ENCODE data around the gene FAM241B.

The FAM241B gene

GRCh38 chr10:69649786-69650550 is 19.9 kb downstream of the FAM241B start:
- no peak for DNase-seq (ENCODE audit: low read depth)

DNA sequence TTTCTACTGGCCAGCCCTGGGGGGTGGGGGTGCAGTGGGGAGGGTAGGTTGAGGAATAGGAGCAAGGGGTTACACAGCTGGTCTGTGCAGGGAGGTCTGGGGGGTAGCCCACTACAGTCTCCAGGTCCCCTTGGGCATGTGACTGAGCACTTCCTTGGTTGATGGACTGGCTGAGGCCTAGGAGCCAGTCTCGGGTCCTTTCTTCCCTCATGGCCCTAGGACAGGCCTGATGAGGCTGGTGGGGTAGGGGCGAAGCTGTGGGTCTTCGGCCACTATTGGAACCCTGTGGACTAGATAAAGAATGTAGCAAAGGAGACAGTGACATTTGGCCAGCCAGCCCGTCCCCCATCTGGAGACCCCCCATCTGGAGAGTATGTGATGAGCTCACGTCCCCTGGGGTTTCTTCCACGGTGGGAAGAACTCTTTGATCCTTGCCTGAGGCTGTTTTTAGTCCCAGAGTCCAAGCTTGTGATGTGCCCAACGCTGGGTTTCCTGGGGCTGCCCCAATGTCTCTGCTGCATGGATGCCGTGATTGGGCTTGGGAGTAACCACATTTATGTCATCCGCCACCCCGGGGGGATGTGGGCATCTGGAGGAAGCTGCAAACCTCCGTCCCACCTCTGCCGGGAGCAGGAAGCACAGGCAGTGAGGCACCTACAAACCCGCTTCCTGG is 20.7 kb downstream of the FAM241B start:
- no peak for DNase-seq (ENCODE audit: low read depth)

DNA sequence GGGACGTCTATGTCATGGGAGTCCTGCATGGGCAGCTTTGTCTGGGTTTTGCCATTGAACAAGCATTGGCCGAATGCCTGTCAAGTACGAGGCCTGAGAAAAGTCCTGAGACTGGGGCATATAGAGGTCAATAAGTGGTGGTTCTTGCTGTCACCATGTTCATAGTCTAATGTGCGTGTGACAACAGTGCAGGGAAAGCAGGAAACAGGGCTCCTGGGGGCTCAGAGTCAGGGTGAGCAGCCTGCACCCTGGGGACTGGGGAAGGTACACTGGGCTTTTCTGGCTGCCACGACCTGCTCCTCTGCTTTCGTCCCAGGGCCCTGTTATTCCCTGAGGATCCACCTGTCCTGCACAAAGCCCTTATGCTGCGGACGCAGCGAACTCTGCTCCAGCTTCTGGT is 21.3 kb downstream of the FAM241B start:
- DNase-seq (ENCODE audit: low read depth): no peak

DNA sequence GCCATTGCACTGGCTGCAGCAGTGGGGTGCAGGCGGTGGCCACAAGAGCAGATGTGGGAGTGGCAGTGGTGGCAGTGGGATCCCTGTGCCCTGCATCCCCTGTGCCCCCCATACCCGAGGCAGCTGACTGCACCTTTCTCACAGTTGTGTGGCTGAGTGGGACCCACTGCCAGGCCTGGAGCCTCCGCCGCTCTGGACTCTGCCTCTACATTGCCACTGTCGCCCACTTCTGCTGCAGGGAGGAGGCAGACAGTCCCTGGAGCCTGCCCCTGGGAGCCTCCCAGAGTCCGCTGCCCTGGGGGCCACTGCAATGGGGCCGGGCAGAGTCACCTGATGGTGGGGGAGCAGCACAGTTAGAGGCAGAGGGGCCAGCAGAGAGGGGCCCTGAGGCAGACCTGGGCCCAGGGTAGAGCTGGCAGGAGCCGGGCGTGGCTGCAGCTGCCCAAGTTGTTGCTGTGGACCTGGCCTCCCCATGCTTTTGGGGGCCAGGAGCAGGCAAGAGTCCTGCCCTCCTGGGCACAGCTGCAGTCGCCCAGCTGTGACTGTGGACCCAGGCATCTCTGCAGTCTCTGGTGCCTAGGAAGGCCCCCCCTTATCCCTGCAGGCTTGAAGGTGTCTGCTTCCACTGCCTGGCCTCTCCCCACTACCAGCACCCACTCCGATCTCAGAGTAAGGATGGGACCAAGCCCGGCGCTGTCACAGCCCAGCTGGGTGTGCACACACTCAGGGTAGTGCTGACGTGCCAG is 22.2 kb downstream of the FAM241B start:
- DNase-seq (ENCODE audit: low read depth): no peak

DNA sequence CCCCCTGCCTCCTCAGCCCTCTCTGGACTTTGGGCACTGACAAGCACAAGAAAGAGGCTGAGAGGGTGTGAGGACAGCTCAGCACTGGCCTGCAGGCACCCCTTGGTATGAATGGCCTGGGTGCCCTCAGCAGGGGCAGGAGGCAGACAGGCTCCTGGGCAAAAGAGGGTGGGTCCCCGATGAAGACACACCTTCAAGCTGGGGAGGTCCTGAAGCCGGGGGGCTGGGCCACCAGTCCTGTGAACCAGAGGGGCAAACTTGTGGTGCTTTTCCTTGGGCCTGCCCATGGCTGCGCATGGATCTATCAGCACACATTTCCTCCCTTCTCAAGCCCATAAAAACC is 22.8 kb downstream of the FAM241B start:
- no peak for DNase-seq (ENCODE audit: low read depth)

GRCh38 chr10:69653561-69653960 is 23.5 kb downstream of the FAM241B start:
- DNase-seq (ENCODE audit: low read depth): no peak

DNA sequence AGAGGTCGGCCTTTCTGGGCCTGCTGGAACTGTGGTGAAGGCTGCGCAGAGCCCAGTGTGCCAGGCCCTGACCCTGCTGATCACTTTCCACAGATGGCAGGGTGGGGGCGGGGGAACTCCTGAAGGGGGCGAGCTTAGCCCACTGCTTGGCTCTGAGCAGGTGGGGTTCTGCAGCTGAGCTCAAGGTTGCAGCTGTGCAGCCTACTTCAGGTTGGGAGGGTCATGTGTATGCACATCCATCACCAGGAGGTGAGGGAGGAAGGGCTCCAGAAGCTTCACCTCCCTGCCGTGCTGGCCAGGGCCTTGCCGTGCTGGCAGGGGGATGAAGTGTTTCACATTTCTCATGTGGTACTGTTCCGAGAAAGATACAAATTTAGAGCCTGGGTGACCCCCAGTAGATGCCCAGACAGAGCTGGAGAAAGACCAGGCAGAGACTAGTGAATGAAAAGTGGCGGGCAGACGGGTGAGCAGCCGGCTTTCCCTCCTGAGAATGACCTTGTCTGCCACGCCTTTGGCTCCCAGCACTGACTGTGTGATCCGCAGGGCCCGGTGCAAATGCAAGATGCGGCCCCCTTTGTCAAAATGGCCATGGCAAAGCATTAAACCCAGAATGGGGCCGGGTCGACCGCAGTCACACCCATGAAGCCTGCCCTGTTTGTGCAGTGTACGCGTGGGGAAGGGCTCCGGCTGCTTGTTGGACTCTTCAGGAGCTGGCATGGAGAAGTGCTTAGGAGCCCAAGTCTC is 25.2 kb downstream of the FAM241B start:
- no peak for DNase-seq (ENCODE audit: low read depth)

DNA sequence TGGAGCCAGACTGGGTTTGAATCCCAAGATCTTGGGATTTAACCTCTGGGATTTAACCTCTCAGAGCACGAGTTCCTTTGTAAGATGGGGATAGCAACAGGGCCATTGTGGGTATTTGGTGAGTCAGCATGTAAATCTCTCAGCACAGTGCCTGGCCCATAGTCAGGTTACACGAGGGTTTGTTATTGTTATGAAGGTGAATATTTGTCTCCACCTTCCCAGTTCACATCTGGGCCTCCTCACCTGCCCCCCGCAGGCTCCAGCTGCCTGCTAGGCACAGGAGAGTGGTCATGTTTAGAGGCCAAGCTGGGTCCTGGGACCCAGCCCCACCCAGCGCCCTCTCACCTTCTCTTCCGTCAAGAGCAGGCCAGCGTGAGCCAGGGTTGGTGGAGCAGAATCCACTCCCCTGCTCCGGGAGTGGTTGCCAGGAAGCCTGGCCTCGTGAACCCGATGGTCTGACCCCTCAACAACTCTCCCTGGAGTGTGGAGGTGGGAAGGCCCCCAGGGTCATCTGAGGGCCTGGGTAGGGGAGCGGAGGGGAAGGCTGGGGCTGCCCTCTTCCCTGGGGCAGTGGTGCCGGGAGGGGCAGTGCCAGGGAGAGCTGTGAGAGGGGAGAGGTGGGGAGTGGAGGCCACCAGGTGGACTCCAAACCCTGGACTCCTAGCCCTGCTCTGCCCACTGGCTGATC is 26.0 kb downstream of the FAM241B start:
- DNase-seq (ENCODE audit: low read depth): no peak

DNA sequence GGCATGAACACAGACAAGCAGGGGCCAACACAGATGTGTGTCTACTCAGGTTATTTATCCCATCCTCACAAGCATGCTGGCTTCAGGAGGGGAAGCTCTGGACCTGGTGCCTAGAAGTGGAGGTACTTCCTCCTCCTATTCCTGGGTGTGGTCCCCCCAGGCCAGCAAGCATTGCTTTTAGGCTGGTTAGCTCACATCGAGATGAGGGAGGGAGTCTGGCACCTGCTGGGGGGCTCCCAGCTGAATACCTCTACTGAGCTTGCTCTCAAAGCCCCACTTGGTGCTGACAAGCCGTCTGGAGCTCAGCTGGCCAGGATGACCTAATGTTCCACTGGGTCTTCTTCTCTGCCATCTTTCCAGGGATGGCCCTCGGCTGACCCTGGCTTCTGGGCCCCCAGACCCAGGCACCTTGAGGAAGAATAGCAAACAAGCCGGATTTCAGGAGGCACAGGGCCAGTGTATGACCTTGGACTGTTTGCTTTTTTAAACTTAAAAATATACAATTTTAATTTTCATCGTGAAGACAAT is 26.8 kb downstream of the FAM241B start:
- no peak for DNase-seq (ENCODE audit: low read depth)

- peak; percentile 20 for DNase-seq (ENCODE audit: low read depth)
These were observed 27.4 kb downstream of the FAM241B start for GRCh38 chr10:69657430-69657829.

- no peak for DNase-seq (ENCODE audit: low read depth)
These were observed 27.8 kb downstream of the FAM241B start for GRCh38 chr10:69657866-69658265.

DNA sequence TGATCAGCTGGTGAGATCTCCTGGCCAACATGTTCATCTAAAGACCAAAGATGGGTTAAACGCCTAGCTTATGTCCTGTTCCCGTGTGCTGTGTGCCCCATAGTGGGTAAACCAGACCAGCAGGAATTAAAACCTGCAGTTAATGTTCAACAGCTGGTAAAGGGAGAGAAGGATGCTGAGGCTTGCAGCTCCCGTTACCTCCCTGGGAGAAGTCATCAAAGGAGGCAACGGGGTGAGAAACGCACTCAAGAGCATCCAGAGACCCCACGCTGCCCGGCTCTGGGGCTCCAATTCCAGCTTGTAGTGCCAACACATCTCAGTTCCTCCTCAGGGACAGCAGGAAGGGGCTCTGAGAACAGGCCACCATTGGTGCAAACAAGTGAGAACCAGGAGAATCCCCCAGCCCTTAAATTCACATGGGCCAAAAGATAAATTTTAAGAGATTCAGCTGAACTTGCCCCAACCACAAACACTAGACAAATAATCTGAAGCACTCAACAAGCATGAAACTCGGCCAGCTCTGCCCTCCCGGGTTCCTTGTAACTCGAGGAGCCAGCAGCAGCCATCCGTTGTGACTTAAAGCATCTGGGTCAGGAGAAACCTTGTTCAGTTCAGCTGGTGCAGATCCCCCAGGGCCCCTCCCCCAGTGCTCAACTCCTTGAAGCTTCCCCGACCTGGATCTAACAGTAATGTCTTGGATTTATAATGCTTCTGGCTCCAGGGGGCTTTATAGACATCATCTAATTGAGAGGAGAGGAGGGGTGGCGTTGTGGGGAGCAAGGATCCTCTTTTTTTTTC is 29.4 kb downstream of the FAM241B start:
- no peak for DNase-seq (ENCODE audit: low read depth)

DNA sequence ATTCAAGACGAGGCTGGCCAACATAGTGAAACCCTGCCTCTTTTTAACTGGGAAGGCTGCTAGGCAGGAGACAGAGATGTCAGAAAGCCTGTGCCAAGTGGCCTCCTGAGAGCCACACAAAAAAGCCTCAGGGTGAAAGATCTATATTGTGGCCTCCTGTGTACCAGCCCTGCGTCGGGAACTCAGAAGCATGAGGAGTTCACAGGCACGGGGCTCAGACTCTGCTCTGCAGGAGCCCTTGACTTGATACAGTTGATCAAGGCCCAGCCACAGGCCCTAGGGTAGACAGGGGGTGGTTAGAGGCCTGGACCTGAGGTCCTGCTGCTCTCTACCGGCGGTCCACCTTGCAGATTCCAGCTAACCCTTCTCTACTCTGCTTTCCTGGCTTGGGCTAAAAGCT is 30.2 kb downstream of the FAM241B start:
- no peak for DNase-seq (ENCODE audit: low read depth)

GRCh38 chr10:69661414-69662172 is 31.5 kb downstream of the FAM241B start:
- DNase-seq (ENCODE audit: low read depth): no peak

DNA sequence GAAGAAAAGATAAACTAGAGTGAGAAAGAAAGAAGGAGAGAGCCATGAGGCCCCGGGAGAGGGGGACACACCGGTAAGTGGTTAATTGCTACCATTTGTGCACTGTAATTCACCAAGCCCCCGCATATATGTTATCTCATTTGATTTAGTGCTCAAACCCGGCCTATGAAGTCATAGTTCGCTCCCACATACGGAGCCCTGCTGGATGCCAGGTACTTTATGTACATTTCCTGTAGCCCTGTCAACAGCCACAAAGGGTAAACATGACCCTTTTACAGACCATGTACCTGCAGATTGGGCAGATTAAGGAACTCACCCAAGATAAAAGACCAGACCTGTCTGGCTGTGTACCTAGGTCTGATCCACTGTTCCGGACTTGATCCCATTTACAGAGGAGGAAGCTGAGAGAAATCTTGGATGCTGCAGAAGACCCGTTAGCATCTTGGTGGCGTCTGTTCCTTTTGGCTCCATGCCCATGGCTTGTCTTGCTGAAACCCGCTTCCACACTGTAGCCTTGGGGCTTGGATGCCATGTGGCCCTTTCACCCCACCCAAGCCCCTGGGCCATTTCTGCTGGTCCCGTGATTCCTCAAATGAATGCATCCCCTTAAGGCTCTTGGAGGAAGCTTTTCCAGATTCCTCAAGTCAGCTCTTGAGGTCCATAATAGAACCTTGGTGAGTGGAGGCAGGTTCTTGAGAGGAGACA is 32.3 kb downstream of the FAM241B start:
- DNase-seq (ENCODE audit: low read depth): no peak

DNA sequence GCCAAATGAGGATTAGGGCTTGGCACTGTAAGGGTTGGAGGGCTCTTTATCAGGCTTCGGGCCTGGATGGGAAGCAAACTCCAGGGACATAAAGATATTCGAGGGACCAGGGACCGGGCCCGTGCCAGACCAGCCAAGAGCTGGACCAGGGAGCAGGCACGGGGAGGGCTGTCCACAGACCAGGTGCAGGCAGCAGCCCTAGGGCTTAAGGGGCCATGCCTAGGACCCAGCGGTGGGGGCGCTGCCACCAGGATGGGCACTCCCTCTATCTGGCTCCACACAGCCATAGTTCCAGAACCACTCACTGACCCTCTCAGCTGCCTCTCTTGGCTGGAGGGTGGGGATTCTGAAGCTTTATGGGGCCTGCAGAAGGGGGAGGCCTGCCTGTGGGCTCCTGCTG is 32.9 kb downstream of the FAM241B start:
- DNase-seq (ENCODE audit: low read depth): no peak

DNA sequence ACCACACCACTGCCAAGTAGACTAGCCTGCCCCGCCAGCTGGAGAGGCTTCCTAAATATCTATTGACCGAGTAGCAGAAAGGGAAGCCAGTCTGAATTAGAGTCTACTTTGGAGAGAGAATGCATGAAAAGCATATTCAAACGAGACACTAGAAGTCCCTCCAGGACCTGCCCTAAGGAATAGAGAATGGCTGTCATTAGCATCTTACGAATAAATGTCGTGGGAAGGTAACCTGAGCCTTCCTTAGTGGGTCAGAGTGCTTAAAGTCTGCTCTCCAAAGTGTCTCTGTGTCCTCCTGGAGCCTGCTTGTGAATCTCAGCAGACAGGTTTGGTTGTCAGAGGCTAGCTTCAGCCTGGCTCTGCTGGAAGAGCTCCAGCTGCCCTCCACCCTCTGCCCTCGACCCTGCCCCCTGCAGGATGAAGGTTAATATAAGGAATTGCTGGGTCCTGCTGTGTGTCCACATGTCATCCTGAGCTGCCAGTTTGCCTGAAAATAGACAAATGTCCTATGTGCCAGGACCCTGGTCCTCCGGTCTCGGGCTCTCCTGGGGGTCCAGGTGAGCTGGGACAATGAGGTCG is 33.4 kb downstream of the FAM241B start:
- no peak for DNase-seq (ENCODE audit: low read depth)

DNA sequence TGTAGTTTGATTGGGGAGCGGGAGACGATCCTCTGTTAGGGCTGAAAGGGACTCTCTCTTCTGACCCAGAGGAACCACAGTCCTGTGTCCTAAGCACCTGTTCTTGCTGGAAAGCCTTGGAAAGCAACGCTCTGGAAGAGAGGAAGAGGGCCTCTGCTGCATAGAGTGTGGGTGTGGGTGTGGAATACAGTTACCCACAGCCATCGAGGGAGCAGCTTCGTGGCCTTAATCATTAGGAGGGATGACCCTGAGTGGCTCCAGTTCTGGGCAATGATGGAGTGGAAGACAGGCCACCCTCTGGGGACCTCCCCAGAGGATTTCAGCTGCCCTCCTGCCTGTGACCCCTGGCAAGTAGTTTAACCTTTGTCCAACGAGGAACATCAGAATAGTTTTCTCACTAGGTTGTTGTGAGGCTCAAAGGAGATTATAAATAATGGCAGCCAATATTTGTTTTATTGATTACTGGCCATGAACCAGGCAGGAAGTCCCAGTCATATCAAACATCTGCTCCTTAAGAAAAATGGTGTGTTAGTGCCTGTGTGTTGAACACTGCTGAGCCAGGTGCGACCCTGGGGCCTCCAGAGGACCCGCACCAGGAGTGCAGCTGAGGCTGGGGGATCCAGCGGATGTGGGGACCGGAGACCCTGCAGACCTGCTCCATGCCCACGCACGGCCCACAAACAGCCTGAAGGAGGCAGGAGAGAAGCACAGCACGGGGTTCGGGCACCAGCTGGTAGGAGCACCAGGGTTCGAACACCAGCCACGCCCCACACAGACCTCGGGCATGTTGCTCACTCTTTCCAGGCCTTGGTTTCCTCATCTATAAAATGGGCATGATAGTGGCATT is 35.6 kb downstream of the FAM241B start:
- no peak for DNase-seq (ENCODE audit: low read depth)
